GM19467 (cell line): Measurements from ENCODE around the gene FBXL4.
"Not testable (repeated sequence)": the region's sequence is repeated elsewhere in the genome, so short reads cannot be mapped to it uniquely, and the experiment has no call there.

ENCODE experiments used
- ATAC-seq: cut with Tn5 transposase; IDR thresholded peaks from one replicate; pipeline ENCODE4 v1.9.1; 2021; ENCODE audit warnings: mild to moderate bottlenecking, moderate library complexity; ENCODE audit not compliant: unreplicated experiment

The FBXL4 gene

GRCh38 chr6:98946266-98946878, 1.4 kb downstream of the FBXL4 start:
- ATAC-seq = no peak

DNA sequence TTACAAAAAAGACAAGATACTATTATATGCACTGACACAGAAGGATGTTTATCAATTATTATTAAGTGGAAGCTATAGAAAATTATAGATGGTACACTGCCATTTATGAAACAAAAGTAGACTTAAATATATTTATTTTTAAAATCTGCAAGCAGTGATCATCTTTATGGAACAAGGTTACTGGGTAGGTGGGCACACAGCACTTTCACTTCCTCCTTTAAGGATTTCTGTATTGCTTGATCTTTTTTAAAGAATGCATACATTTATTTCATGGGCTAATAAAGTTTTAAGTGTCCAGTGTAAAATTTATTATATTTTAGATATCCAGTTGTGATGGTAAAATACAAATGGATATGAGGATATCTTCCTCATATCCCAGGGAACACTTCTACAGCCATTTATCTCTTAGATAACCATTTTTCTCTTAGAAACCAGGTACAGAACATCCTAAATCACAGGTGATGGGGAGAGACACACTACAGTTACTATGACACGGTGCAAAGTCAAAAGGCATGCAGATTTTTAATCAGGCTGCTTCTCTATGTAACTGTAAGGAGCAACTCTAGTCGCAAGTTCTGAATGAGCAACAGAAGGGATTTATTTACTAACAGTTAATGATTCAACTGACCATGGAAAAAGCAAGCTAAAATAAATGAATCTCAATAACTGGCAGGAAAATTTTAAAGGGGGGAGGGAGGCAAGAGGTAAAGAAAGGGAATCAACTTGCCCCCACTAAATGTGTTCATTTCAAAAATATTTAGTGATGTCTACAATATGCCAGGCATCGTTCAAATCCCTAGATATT, 2.2 kb downstream of the FBXL4 start:
- no peak for ATAC-seq

- ATAC-seq = no peak
Measured at GRCh38 chr6:98944598-98945081, 3.1 kb downstream of the FBXL4 start.

- no peak for ATAC-seq
Measured at GRCh38 chr6:98944168-98944567, 3.6 kb downstream of the FBXL4 start.

GRCh38 chr6:98942263-98942803, 5.4 kb downstream of the FBXL4 start:
- ATAC-seq = no peak

GRCh38 chr6:98941319-98941718, 6.4 kb downstream of the FBXL4 start:
- ATAC-seq = no peak

DNA sequence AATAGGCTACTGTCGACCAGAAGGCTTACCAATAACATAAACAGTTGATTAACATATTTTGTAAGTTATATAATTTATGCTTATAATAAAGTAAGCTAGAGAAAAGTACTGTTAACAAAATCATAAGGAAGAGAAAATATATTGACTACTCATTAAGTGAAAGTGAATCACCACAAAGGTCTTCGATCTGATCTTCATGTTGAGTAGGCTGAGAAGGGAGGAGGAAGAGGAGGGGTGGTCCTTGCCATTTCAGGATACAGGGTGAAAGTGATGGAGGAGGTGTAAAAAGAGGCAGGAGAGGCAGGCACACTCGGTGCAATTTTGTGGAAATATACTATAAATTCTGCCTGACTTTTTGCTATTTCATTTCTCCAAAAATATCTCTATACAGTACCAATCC, 10.4 kb downstream of the FBXL4 start:
- no peak for ATAC-seq

DNA sequence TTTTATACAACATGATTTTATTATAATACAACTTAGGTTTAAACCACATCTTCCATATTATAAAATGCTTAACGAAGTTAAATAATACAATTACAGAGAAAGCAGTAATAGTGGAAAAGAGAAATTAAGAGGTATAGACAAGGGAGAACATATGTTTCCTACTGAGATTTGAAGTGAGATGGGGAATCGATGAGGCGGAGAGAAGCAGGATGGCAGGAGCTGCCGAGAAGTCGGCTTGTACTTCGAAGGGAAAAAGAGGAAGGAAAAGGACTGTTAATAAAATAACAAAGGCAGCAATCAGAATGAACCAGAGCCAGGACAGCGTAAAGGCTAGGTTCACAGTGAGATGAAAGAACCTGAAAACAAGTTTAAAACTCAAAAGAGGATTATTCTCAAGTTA, 15.4 kb downstream of the FBXL4 start:
- no peak for ATAC-seq

GRCh38 chr6:98931696-98932095, 16.1 kb downstream of the FBXL4 start:
- no peak for ATAC-seq

DNA sequence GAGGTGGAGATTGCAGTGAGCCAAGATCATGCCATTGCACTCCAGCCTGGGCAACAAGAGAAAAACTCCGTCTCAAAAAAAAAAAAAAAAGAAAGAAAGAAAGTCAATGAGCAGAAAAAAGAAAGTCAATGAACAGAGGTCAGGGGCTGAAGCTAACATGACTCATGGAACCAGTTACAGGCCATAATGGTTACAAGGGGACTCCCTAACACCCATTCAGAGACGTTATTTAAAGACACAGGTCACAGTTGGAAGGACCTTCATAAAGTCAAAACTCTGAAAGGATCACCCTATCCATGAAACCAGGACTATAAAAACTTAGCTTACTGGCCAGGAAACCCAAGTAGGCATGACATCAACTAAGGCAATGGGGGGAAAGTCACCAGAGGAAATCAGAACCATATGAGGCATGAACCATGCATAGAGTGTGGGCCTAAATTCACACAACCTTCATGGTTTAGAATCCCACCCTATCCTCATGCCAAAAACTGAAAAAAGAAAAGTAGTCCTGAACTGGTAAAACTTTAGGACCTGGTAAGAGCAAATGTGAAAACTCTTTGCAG, 18.2 kb downstream of the FBXL4 start:
- ATAC-seq = no peak

GRCh38 chr6:98928688-98929087, 19.1 kb downstream of the FBXL4 start:
- ATAC-seq = no peak

- ATAC-seq = no peak
Measured at GRCh38 chr6:98927534-98927933, 20.2 kb downstream of the FBXL4 start.

DNA sequence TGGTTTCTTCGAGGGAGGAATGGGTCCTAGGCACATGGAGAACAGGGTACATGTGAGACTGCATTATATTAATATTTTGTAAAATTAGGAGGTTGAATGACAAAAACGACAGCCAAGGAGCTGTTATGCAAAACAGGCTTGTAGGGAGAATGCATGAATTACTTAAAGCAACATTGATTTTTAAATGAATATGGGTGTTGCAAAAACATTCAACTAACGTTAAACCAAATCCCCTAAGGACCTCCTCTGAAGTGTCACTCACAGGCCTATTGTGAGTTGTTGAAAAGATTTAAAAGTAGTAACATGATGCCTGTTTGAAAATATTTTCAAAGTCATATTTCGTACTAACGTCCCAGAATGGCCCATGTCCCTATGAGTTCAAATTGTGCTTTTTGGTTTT, 21.9 kb downstream of the FBXL4 start:
- no peak for ATAC-seq

DNA sequence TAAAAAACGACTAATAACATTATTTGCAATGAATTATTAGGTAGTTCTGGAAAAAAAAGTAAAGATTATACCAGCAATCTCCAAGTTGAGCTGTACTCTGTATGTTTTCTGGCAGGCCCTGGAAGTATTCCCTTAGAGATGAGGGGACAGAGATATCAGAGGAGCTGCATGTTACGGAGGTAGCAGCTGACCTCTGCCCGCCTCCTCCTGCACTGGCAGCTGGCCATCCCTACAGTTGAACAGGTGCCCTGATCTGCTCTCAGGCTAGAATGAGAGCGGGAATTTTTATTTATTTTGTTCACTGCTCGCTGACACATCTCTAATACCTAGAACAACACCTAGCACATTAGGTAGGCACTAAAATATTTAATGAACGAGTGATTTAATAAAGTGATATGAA, 23.1 kb downstream of the FBXL4 start:
- no peak for ATAC-seq

DNA sequence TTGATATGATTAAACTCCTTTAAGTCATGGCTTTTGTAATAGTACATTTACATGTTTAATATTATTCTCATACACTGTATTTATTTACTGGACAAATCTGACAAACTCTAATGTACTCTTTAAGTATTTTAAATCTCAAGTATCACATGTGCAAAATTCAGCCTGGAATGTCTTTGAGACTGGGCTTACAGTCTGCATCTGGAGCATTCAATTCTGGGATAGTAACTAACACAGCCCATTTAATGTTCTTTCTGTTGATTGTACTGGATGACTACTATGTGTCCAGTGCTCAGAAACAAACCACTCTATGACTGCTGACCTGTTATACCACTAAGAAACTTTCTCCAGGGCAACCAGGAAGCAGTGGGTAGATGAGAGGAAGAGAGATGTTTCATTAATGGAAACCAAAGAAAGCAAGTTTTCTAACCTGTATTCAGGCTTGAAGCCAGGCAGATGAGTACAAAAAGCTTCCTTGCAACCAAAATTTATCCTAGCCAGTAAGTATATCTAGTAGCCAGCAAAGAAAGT, 26.8 kb downstream of the FBXL4 start:
- ATAC-seq = peak; percentile 63

DNA sequence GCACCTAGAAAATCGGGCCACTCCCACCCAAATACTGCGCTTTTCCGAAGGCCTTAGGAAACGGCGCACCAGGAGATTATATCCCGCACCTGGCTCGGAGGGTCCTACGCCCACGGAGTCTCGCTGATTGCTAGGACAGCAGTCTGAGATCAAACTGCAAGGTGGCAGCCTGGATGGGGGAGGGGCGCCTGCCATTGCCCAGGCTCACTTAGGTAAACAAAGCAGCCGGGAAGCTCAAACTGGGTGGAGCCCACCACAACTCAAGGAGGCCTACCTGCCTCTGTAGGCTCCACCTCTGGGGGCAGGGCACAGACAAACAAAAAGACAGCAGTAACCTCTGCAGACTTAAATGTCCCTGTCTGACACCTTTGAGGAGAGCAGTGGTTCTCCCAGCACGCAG, 36.8 kb downstream of the FBXL4 start:
- ATAC-seq = not testable (repeated sequence)

- ATAC-seq = no peak
Measured at GRCh38 chr6:98909236-98909635, 38.5 kb downstream of the FBXL4 start.

- ATAC-seq = not testable (repeated sequence)
Measured at GRCh38 chr6:98906342-98906741, 41.4 kb downstream of the FBXL4 start.

DNA sequence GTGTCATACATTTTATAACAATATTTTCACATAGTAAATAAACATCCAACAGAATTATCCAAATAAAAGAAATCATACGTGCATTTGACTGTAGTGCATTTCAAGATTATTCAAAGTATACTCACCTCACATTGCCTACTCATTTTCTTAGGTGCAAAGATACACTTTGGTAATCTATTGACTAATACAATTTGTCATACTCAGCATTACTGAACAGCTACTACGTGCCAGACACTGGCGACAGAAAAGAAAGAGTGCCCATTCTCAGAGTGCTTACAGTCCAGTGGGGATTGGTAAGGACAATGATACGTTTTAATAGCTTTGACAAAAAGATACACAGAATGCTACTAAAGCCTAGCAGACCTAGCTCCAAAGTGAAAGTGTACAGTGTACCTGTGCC, 42.0 kb downstream of the FBXL4 start:
- ATAC-seq = no peak

GRCh38 chr6:98904096-98904495, 43.6 kb downstream of the FBXL4 start:
- ATAC-seq = no peak

DNA sequence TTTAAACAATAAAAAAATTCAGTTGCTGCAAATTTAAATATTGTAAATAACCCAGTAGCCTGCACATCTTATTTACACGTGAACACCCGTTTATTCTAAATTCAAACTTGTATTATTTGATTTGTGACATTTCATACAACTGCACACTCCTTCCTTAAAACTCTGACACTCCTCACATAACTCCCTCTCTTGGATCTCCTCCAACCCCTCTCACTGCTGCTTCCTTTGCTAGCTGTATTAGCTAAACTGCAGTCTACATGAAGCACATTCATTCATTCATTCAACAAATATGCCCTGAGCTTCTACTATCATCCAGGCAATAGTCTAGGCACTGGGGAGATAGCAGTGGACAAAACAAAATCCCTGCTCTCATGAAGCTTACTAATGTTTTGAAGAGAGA, 47.0 kb downstream of the FBXL4 start:
- ATAC-seq = no peak

GRCh38 chr6:98894810-98895209, 52.9 kb downstream of the FBXL4 start:
- ATAC-seq = no peak
